HEK293 (cell line): ENCODE data around the gene IVNS1ABP.

Experiments used
- CTCF ChIA-PET: fragments of 350-600 bp; formaldehyde crosslinking; extraction: SDS; loops from one replicate; lab custom pipeline; 2021; ENCODE audit warnings: antibody characterized with exemption; lab: Yijun Ruan, JAX
- POLR2A ChIA-PET: fragments of 300-600 bp; formaldehyde crosslinking; extraction: SDS; loops from one replicate; lab custom pipeline; 2020; ENCODE audit warnings: antibody characterized with exemption, inconsistent platforms; lab: Yijun Ruan, JAX
- H3K27ac ChIP-seq: fragments of 200-500 bp; sonication (Bioruptor generic); 2 replicates; pipeline ENCODE4 v1.5.1; 2014; ENCODE audit warnings: low read depth, low read length, control low read depth, inconsistent platforms; ENCODE audit errors: extremely low read depth
- H3K36me3 ChIP-seq, 2 experiments: fragments of 200-500 bp in 1 of 2; sonication (Bioruptor generic) in 1 of 2; 1 replicate in 1 of 2; 2 replicates in 1 of 2; pipeline ENCODE4 v1.5.1; 2014 to 2017; ENCODE audit warnings: inconsistent platforms in 2 of 2, low read length in 2 of 2; ENCODE audit not compliant: control insufficient read depth in 2 of 2, insufficient read depth in 1 of 2
- H3K4me1 ChIP-seq: fragments of 200-500 bp; sonication (Bioruptor generic); 2 replicates; pipeline ENCODE4 v1.5.1; 2014; ENCODE audit warnings: mild to moderate bottlenecking, low read length, inconsistent platforms; ENCODE audit not compliant: control insufficient read depth, insufficient read depth
- H3K4me3 ChIP-seq: 2 replicates; pipeline ENCODE4 v1.5.1; 2011; ENCODE audit warnings: low read depth, mild to moderate bottlenecking, control low read depth, low read length, moderate library complexity
- H3K9me3 ChIP-seq: fragments of 200-500 bp; sonication (Bioruptor generic); 2 replicates; pipeline ENCODE4 v1.5.1; 2014; ENCODE audit warnings: low read depth, low read length, inconsistent platforms; ENCODE audit not compliant: control insufficient read depth, insufficient read depth
- GLIS2 ChIP-seq: fragments of 450-650 bp; formaldehyde crosslinking; IDR thresholded peaks from 2 replicates; pipeline ENCODE4 v1.5.1; 2016; ENCODE audit warnings: missing biosample characterization, missing genetic modification characterization
- KLF10 ChIP-seq: fragments of 450-650 bp; IDR thresholded peaks from 2 replicates; pipeline ENCODE4 v1.5.1; 2018; ENCODE audit warnings: missing biosample characterization, mild to moderate bottlenecking, missing genetic modification characterization
- KLF9 ChIP-seq: fragments of 450-650 bp; formaldehyde crosslinking; IDR thresholded peaks from 2 replicates; pipeline ENCODE4 v1.5.1; 2016; ENCODE audit warnings: missing biosample characterization, missing genetic modification characterization, low read depth
- PBX3 ChIP-seq: sonication (generic); formaldehyde crosslinking; IDR thresholded peaks from 2 replicates; pipeline ENCODE4 v1.8.1; 2022; ENCODE audit warnings: mild to moderate bottlenecking, moderate library complexity, missing genetic modification reagents
- SCRT2 ChIP-seq: fragments of 450-650 bp; formaldehyde crosslinking; IDR thresholded peaks from 2 replicates; pipeline ENCODE4 v1.5.1; 2016; ENCODE audit warnings: missing biosample characterization, missing genetic modification characterization
- ZBTB20 ChIP-seq: fragments of 450-650 bp; formaldehyde crosslinking; IDR thresholded peaks from 2 replicates; pipeline ENCODE4 v1.5.1; 2016; ENCODE audit warnings: missing biosample characterization, missing genetic modification characterization
- ZBTB49 ChIP-seq: fragments of 450-650 bp; formaldehyde crosslinking; IDR thresholded peaks from 2 replicates; pipeline ENCODE4 v1.5.1; 2016; ENCODE audit warnings: missing biosample characterization, missing genetic modification characterization, low read depth
- ZBTB6 ChIP-seq: fragments of 450-650 bp; formaldehyde crosslinking; IDR thresholded peaks from 2 replicates; pipeline ENCODE4 v1.5.1; 2017; ENCODE audit warnings: missing biosample characterization, missing genetic modification characterization
- ZBTB7A ChIP-seq: fragments of 450-650 bp; formaldehyde crosslinking; IDR thresholded peaks from 2 replicates; pipeline ENCODE4 v1.5.1; 2016; ENCODE audit warnings: low read depth, missing biosample characterization, missing genetic modification characterization
- ZIC2 ChIP-seq: fragments of 450-650 bp; formaldehyde crosslinking; IDR thresholded peaks from 2 replicates; pipeline ENCODE4 v1.5.1; 2016; ENCODE audit warnings: missing biosample characterization, missing genetic modification characterization
- ZNF266 ChIP-seq: fragments of 450-650 bp; formaldehyde crosslinking; IDR thresholded peaks from 2 replicates; pipeline ENCODE4 v1.5.1; 2016; ENCODE audit warnings: missing biosample characterization, missing genetic modification characterization, low read depth
- ZNF292 ChIP-seq: fragments of 450-650 bp; formaldehyde crosslinking; IDR thresholded peaks from 2 replicates; pipeline ENCODE4 v1.5.1; 2016; ENCODE audit warnings: low read depth, missing biosample characterization, missing genetic modification characterization, borderline replicate concordance
- ZNF335 ChIP-seq: fragments of 450-650 bp; formaldehyde crosslinking; conservative IDR thresholded peaks from 2 replicates; pipeline ENCODE4 v1.5.1; 2016; ENCODE audit warnings: missing biosample characterization, missing genetic modification characterization
- ZNF350 ChIP-seq: fragments of 450-650 bp; formaldehyde crosslinking; IDR thresholded peaks from 2 replicates; pipeline ENCODE4 v1.5.0; 2017; ENCODE audit warnings: missing biosample characterization, mild to moderate bottlenecking, missing genetic modification characterization
- ZNF398 ChIP-seq: fragments of 450-650 bp; formaldehyde crosslinking; IDR thresholded peaks from 2 replicates; pipeline ENCODE4 v1.5.1; 2017; ENCODE audit warnings: missing biosample characterization, missing genetic modification characterization
- ZNF423 ChIP-seq: fragments of 450-650 bp; formaldehyde crosslinking; IDR thresholded peaks from 2 replicates; pipeline ENCODE4 v1.5.1; 2016; ENCODE audit warnings: missing biosample characterization, missing genetic modification characterization
- ZNF449 ChIP-seq: fragments of 450-650 bp; formaldehyde crosslinking; IDR thresholded peaks from 2 replicates; pipeline ENCODE4 v1.5.1; 2017; ENCODE audit warnings: missing biosample characterization, mild to moderate bottlenecking, missing genetic modification characterization, moderate library complexity
- ZNF48 ChIP-seq: fragments of 450-650 bp; formaldehyde crosslinking; IDR thresholded peaks from 2 replicates; pipeline ENCODE4 v1.5.1; 2016; ENCODE audit warnings: missing biosample characterization, missing genetic modification characterization
- ZNF600 ChIP-seq: fragments of 450-650 bp; formaldehyde crosslinking; IDR thresholded peaks from 2 replicates; pipeline ENCODE4 v1.5.1; 2016; ENCODE audit warnings: missing biosample characterization, missing genetic modification characterization
- ZNF610 ChIP-seq: fragments of 450-650 bp; formaldehyde crosslinking; IDR thresholded peaks from 2 replicates; pipeline ENCODE4 v1.5.1; 2016; ENCODE audit warnings: missing biosample characterization, missing genetic modification characterization, borderline replicate concordance
- ZNF623 ChIP-seq: fragments of 450-650 bp; formaldehyde crosslinking; IDR thresholded peaks from 2 replicates; pipeline ENCODE4 v1.5.1; 2016; ENCODE audit warnings: missing biosample characterization, missing genetic modification characterization
- ZNF645 ChIP-seq: fragments of 450-650 bp; formaldehyde crosslinking; IDR thresholded peaks from 2 replicates; pipeline ENCODE4; 2016; ENCODE audit warnings: missing biosample characterization, missing genetic modification characterization
- ZNF776 ChIP-seq: fragments of 450-650 bp; formaldehyde crosslinking; IDR thresholded peaks from 2 replicates; pipeline ENCODE4 v1.5.0; 2017; ENCODE audit warnings: missing biosample characterization, missing genetic modification characterization, borderline replicate concordance
- ZNF830 ChIP-seq: fragments of 450-650 bp; IDR thresholded peaks from 2 replicates; pipeline ENCODE4 v1.5.0; 2018; ENCODE audit warnings: missing biosample characterization, missing genetic modification characterization, low read depth, mild to moderate bottlenecking, moderate library complexity
- ZSCAN18 ChIP-seq: fragments of 450-650 bp; formaldehyde crosslinking; IDR thresholded peaks from 2 replicates; pipeline ENCODE4 v1.5.1; 2016; ENCODE audit warnings: missing biosample characterization, missing genetic modification characterization
- ZSCAN23 ChIP-seq: fragments of 450-650 bp; formaldehyde crosslinking; IDR thresholded peaks from 2 replicates; pipeline ENCODE4 v1.5.1; 2016; ENCODE audit warnings: missing biosample characterization, missing genetic modification characterization

IVNS1ABP gene

GRCh38 chr1:185316163-185317033 is 645 bp downstream of the IVNS1ABP start:
- Histone ChIP-seq H3K27ac (peak overlapping the region; percentile 90), H3K36me3 (no peaks in the 10 kb centered on the region), H3K4me1 (peaks cover 9% of the 10 kb centered on the region), H3K4me3 (peak overlapping the region; percentile 91), H3K9me3 (no peaks in the 10 kb centered on the region)
- POLR2A ChIA-PET: interaction anchor here (0.6 to 1.5 kb wide), 13 partner anchors 21 to 402 kb away, joined by 3 to 10 read pairs (median 4); partner anchors contain the start of gene NIBAN1
- CTCF ChIA-PET: interaction anchor here (0.6 to 1.5 kb wide), 7 partner anchors 25 to 353 kb away, joined by 3 to 7 read pairs (median 4); no protein-coding TSS in a partner anchor
- TF ChIP-seq PBX3 (CRISPR knock-in tag) (peak; percentile 93), KLF10 (tag by site-specific recombination) (peak; percentile 98), GLIS2 (tag by site-specific recombination) (peak; percentile 63), ZBTB20 (peak; percentile 36; the same call in 1 of the 2 replicates), ZNF335 (tag by site-specific recombination) (peak; percentile 92), ZBTB7A (tag by site-specific recombination) (no peak), KLF9 (tag by site-specific recombination) (peak; percentile 79), ZNF398 (tag by site-specific recombination) (no peak), ZBTB6 (0 out of 2 replicates have a peak, but pooled peaks have one; percentile 10), ZNF449 (peak; percentile 82), ZNF350 (tag by site-specific recombination) (no peak), ZNF645 (tag by site-specific recombination) (no peak), ZNF623 (tag by site-specific recombination) (no peak; the same call in 1 of the 2 replicates), ZNF600 (tag by site-specific recombination) (no peak), ZSCAN18 (tag by site-specific recombination) (no peak), SCRT2 (tag by site-specific recombination) (no peak), ZNF610 (tag by site-specific recombination) (no peak), ZNF830 (tag by site-specific recombination) (no peak), ZNF423 (tag by site-specific recombination) (no peak), ZSCAN23 (tag by site-specific recombination) (no peak), ZNF266 (tag by site-specific recombination) (no peak), ZNF776 (tag by site-specific recombination) (no peak), ZIC2 (tag by site-specific recombination) (no peak), ZBTB49 (tag by site-specific recombination) (no peak), ZNF48 (tag by site-specific recombination) (no peak), ZNF292 (tag by site-specific recombination) (no peak)
